HEK293 (cell line): Measurements from ENCODE around the gene SPTBN5.

ENCODE experiments used
- ZBTB11 ChIP-seq: fragments of 450-650 bp; formaldehyde crosslinking; conservative IDR thresholded peaks from 2 replicates; pipeline ENCODE4 v1.5.1; 2016; ENCODE audit warnings: low read depth, missing biosample characterization, missing genetic modification characterization
- ZNF785 ChIP-seq: fragments of 450-650 bp; formaldehyde crosslinking; IDR thresholded peaks from 2 replicates; pipeline ENCODE4 v1.5.1; 2016; ENCODE audit warnings: missing biosample characterization, missing genetic modification characterization

DNA sequence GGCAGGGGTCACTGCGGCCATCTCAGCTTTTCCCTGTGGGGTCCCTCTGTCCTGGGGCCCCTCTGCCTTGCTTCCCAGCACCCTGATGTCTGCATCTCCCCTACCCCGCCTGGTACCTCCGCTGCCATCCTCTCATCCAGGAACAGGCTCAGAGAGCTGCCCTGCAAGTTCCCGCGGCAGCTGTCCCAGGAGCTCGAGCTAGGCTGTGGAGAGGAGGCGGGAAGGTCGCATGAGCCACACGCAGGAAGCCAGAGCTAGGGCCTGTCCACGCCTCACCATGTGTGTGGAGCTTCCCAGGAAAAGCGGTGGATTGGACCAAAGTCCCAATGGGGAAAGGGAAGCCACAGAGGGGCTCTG is 42.7 kb downstream of the SPTBN5 start:
- TF ChIP-seq ZNF785, result no peak
- no peak for TF ChIP-seq ZBTB11
